GM12874 (cell line): ENCODE measurements around the gene GLA.

Source experiments
- CTCF ChIP-seq: IDR thresholded peaks from 2 replicates; pipeline ENCODE4 v1.5.1; 2011; ENCODE audit warnings: low read depth, mild to moderate bottlenecking, control low read depth, low read length, moderate library complexity; ENCODE audit not compliant: insufficient read depth

Gene GLA

DNA sequence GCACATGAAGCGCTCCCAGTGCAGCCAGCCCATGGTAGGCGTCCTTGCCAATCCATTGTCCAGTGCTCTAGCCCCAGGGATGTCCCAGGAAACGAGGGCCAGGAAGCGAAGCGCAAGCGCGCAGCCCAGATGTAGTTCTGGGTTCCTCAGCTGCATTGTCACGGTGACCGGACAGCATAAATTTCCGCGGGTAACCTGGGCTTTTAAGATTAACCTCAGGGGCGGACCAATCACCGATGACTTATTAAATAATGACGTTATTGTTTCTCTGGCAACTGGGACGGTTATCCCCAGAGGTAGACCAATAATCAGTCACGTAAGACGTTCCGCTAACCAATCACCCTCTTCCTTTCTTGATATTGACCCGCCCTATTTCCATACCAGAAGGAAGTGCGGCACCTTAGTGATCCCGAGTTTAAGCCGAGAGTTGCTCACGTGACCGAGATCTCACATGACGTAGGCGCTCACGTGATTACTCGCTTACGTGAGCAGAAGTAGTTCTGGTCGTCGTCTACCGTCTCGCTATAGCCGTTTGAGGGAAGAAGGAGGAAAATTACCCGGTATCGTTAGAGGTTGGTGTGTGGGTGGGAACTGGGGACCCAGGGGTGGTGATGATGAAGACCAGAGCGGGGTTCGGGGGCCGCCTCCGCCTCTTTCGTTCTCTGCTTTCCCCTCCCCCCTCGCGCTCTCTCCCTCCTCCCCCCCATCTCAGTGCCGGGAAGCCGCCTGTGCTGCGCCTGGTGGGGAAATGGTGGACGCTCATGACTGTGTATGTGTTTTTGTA is at the start of gene GLA, which contains the start of gene HNRNPH2:
GLA (minus strand) TSS at position 178 of the 784 bp plus-strand sequence; CDS start at position 156, 22 bp downstream.
HNRNPH2 (plus strand) TSS at position 475 of the 784 bp plus-strand sequence. CDS start 3,767 bp downstream, outside the sequence.
- TF ChIP-seq CTCF = no peak

- no peak for TF ChIP-seq CTCF
Measured at GRCh38 chrX:101452056-101452455, 44.3 kb upstream of the GLA start.

DNA sequence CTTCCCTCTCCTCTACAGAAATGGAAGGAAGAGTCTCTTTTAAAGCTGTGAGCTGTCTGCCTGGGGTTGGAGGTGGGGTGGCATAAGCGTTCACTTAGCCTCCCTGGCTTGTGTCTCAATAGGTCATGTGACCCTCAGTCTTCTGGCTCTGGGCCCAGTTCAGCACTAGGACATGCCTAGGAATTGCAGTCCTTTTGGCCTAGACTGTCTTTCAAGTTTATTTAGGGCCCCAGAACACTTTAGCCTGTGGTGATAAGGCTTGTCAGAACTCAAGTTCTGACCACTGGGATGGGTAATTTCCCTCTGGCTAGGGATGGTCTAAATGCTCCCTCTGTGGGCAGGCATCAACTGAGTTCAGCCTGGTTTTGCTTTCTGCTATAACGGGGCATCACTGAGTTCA is 43.2 kb upstream of the GLA start:
- TF ChIP-seq CTCF = no peak

DNA sequence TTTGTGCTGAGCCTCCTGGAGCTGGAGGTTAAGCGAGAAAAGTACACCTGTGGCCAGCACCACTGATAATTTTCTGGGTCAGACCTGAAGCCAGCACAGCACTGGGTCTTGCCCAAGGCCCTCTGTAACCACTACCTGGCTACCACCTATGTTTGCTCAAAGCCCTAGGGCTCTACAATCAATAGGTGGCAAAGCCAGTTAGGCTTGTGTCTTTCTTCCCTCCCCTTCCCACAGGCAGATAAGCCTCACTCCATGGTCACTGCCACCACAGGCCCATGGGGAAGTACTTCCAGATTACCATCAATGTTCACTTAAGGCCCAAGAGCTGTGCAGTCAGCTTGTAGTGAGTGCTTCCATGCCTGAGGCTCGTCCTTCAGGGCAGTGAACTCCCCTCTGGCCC is 42.4 kb upstream of the GLA start:
- no peak for TF ChIP-seq CTCF

GRCh38 chrX:101449279-101449678 is 41.6 kb upstream of the GLA start:
- TF ChIP-seq CTCF = no peak

GRCh38 chrX:101442085-101442484 is 34.4 kb upstream of the GLA start:
- TF ChIP-seq CTCF = no peak

- TF ChIP-seq CTCF = no peak
Measured at GRCh38 chrX:101430457-101431078, 22.8 kb upstream of the GLA start.
